Nephron (organoid): ENCODE results near the gene GALR2.
A peak's percentile ranks its signal among the peaks of the same experiment; 100 is the strongest.

Experiments
- H3K27ac Mint-ChIP-seq, 3 experiments: 2 replicates each; pipeline ENCODE4 v1.8.0; 2020; ENCODE audit warnings: mixed read lengths in 3 of 3, mild to moderate bottlenecking in 2 of 3, moderate library complexity in 1 of 3
- H3K27me3 Mint-ChIP-seq: 2 replicates; pipeline ENCODE4 v1.8.0; 2021; ENCODE audit warnings: low read depth, mild to moderate bottlenecking, moderate library complexity, mixed read lengths
- H3K36me3 Mint-ChIP-seq: 2 replicates; pipeline ENCODE4 v1.8.0; 2020; ENCODE audit warnings: low read depth, mixed read lengths
- H3K4me1 Mint-ChIP-seq: 2 replicates; pipeline ENCODE4 v1.8.0; 2020; ENCODE audit warnings: mixed read lengths
- H3K4me3 Mint-ChIP-seq, 3 experiments: 2 replicates each; pipeline ENCODE4 v1.8.0; 2020; ENCODE audit warnings: mild to moderate bottlenecking in 3 of 3, mixed read lengths in 3 of 3, moderate library complexity in 2 of 3
- H3K9me3 Mint-ChIP-seq: 2 replicates; pipeline ENCODE4 v1.8.0; 2020; ENCODE audit warnings: mixed read lengths
- CTCF ChIP-seq, 3 experiments: fragments of 200-600 bp; sonication (generic); IDR thresholded peaks; one replicate each; pipeline ENCODE4 v1.5.0; 2021; ENCODE audit warnings: antibody characterized with exemption in 3 of 3; ENCODE audit not compliant: unreplicated experiment in 3 of 3

The GALR2 gene

GRCh38 chr17:76121932-76122430 lies 47.4 kb downstream of the GALR2 start:
- Mint-ChIP-seq H3K4me3 (no peak overlapping the region), H3K27ac (no peak overlapping the region), H3K4me1 (peaks cover 6% of the 10 kb centered on the region), H3K27me3 (peaks cover 21% of the 10 kb centered on the region), H3K36me3 (no peaks in the 10 kb centered on the region), H3K9me3 (no peaks in the 10 kb centered on the region)
- TF ChIP-seq CTCF (IDR thresholded peaks at IDR 0.05; ENCODE audit: unreplicated experiment in 3 of 3), result no peak

GRCh38 chr17:76122431-76123190 lies 48.0 kb downstream of the GALR2 start:
- H3K27ac Mint-ChIP-seq, result peak overlapping the region in 1 of 3 experiments; percentile 26
- H3K4me3 Mint-ChIP-seq, result no peak overlapping the region
- no peaks in the 10 kb centered on the region for H3K36me3 Mint-ChIP-seq
- H3K4me1 Mint-ChIP-seq, result peaks cover 6% of the 10 kb centered on the region
- TF ChIP-seq CTCF (IDR thresholded peaks at IDR 0.05; ENCODE audit: unreplicated experiment in 3 of 3), result no peak
- H3K9me3 Mint-ChIP-seq, result no peaks in the 10 kb centered on the region
- peaks cover 25% of the 10 kb centered on the region for H3K27me3 Mint-ChIP-seq

- peaks cover 6% of the 10 kb centered on the region for H3K4me1 Mint-ChIP-seq
- no peak overlapping the region for H3K4me3 Mint-ChIP-seq
- TF ChIP-seq CTCF (IDR thresholded peaks at IDR 0.05; ENCODE audit: unreplicated experiment in 3 of 3), result no peak
- H3K27ac Mint-ChIP-seq, result peak overlapping the region in 1 of 3 experiments; percentile 26
- no peaks in the 10 kb centered on the region for H3K9me3 Mint-ChIP-seq
- peaks cover 25% of the 10 kb centered on the region for H3K27me3 Mint-ChIP-seq
- H3K36me3 Mint-ChIP-seq, result no peaks in the 10 kb centered on the region
These were observed 48.6 kb downstream of the GALR2 start for GRCh38 chr17:76123191-76123499.

GRCh38 chr17:76123749-76124581 lies 49.4 kb downstream of the GALR2 start:
- Mint-ChIP-seq H3K4me1 (peaks cover 6% of the 10 kb centered on the region), H3K27ac (no peak overlapping the region), H3K36me3 (no peaks in the 10 kb centered on the region), H3K9me3 (no peaks in the 10 kb centered on the region), H3K4me3 (no peak overlapping the region), H3K27me3 (peaks cover 33% of the 10 kb centered on the region)
- TF ChIP-seq CTCF (IDR thresholded peaks at IDR 0.05; ENCODE audit: unreplicated experiment in 3 of 3), result no peak

- H3K4me1 Mint-ChIP-seq, result no peaks in the 10 kb centered on the region
- no peak overlapping the region for H3K27ac Mint-ChIP-seq
- no peaks in the 10 kb centered on the region for H3K9me3 Mint-ChIP-seq
- no peaks in the 10 kb centered on the region for H3K36me3 Mint-ChIP-seq
- peak in 2 of 3 experiments; percentile 24 for TF ChIP-seq CTCF (IDR thresholded peaks at IDR 0.05; ENCODE audit: unreplicated experiment in 3 of 3)
- peaks cover 33% of the 10 kb centered on the region for H3K27me3 Mint-ChIP-seq
- no peak overlapping the region for H3K4me3 Mint-ChIP-seq
These were observed 50.2 kb downstream of the GALR2 start for GRCh38 chr17:76124582-76125390.
